Measurements from ENCODE around the gene NLRP10.

The NLRP10 gene

GRCh38 chr11:7964261-7964660 lies 986 bp downstream of the NLRP10 start:
- H3K4me3 Mint-ChIP-seq: no peak overlapping the region
- no peaks in the 10 kb centered on the region for H3K36me3 Mint-ChIP-seq
- no peaks in the 10 kb centered on the region for H3K9me3 Mint-ChIP-seq
- no peak for ATAC-seq (ENCODE audit: low read depth)
- H3K27ac Mint-ChIP-seq: no peak overlapping the region
- H3K4me1 Mint-ChIP-seq: no peaks in the 10 kb centered on the region
- peaks cover 20% of the 10 kb centered on the region for H3K27me3 Mint-ChIP-seq
- no peak for DNase-seq (ENCODE audit: low spot score in 2 of 2)

- ATAC-seq (ENCODE audit: low read depth) (no peak), DNase-seq (ENCODE audit: low spot score in 2 of 2) (no peak)
- Mint-ChIP-seq H3K9me3 (peaks cover 3% of the 10 kb centered on the region), H3K27ac (no peak overlapping the region), H3K27me3 (peaks cover 2% of the 10 kb centered on the region), H3K36me3 (no peaks in the 10 kb centered on the region), H3K4me1 (no peaks in the 10 kb centered on the region), H3K4me3 (no peak overlapping the region)
Measured at GRCh38 chr11:7955191-7955590, 10.1 kb downstream of the NLRP10 start.

GRCh38 chr11:7949934-7950333 lies 15.3 kb downstream of the NLRP10 start:
- ATAC-seq (ENCODE audit: low read depth) (no peak), DNase-seq (ENCODE audit: low spot score in 2 of 2) (no peak)
- Mint-ChIP-seq H3K4me1 (no peaks in the 10 kb centered on the region), H3K27me3 (peaks cover 10% of the 10 kb centered on the region), H3K4me3 (no peak overlapping the region), H3K9me3 (no peaks in the 10 kb centered on the region), H3K27ac (no peak overlapping the region), H3K36me3 (no peaks in the 10 kb centered on the region)

GRCh38 chr11:7944123-7944522 lies 21.1 kb downstream of the NLRP10 start:
- no peak for ATAC-seq (ENCODE audit: low read depth)
- Mint-ChIP-seq H3K4me1 (no peaks in the 10 kb centered on the region), H3K36me3 (no peaks in the 10 kb centered on the region), H3K27me3 (peaks cover 10% of the 10 kb centered on the region), H3K4me3 (no peak overlapping the region), H3K27ac (no peak overlapping the region), H3K9me3 (peaks cover 16% of the 10 kb centered on the region)
- no peak for DNase-seq (ENCODE audit: low spot score in 2 of 2)

GRCh38 chr11:7941608-7942007 lies 23.6 kb downstream of the NLRP10 start, which contains the start of gene OR10A3:
TSS of gene OR10A3 (minus strand) at chr11:7941708. CDS start at chr11:7939520, 2,188 bp downstream.
- Mint-ChIP-seq H3K4me3 (no peak within 1 kb of the TSS), H3K27me3 (peaks cover 9% of the 10 kb centered on the region), H3K27ac (no peak within 1 kb of the TSS), H3K36me3 (no peaks in the 10 kb centered on the region), H3K9me3 (peaks cover 16% of the 10 kb centered on the region), H3K4me1 (no peaks in the 10 kb centered on the region)
- no peak for ATAC-seq (ENCODE audit: low read depth)
- DNase-seq (ENCODE audit: low spot score in 2 of 2): no peak

GRCh38 chr11:7941146-7941545 lies 24.1 kb downstream of the NLRP10 start:
- Mint-ChIP-seq H3K36me3 (no peaks in the 10 kb centered on the region), H3K4me3 (no peak overlapping the region), H3K4me1 (no peaks in the 10 kb centered on the region), H3K9me3 (peaks cover 16% of the 10 kb centered on the region), H3K27me3 (peaks cover 9% of the 10 kb centered on the region), H3K27ac (no peak overlapping the region)
- ATAC-seq (ENCODE audit: low read depth) (no peak), DNase-seq (ENCODE audit: low spot score in 2 of 2) (no peak)

GRCh38 chr11:7936615-7937014 lies 28.6 kb downstream of the NLRP10 start:
- DNase-seq (ENCODE audit: low spot score in 2 of 2): no peak
- Mint-ChIP-seq H3K27ac (no peak overlapping the region), H3K27me3 (peaks cover 11% of the 10 kb centered on the region), H3K4me1 (no peaks in the 10 kb centered on the region), H3K4me3 (no peak overlapping the region), H3K9me3 (no peaks in the 10 kb centered on the region), H3K36me3 (no peaks in the 10 kb centered on the region)
- no peak for ATAC-seq (ENCODE audit: low read depth)

- no peaks in the 10 kb centered on the region for H3K9me3 Mint-ChIP-seq
Measured at GRCh38 chr11:7931168-7931567, 34.1 kb downstream of the NLRP10 start, which contains the start of gene OR10A6. TSS of gene OR10A6 (minus strand) at chr11:7931268. CDS start at chr11:7928662, 2,606 bp downstream.

GRCh38 chr11:7927635-7928034 lies 37.6 kb downstream of the NLRP10 start:
- peaks cover 14% of the 10 kb centered on the region for H3K27me3 Mint-ChIP-seq
- ATAC-seq (ENCODE audit: low read depth): no peak

More at GRCh38 chr11:7931168-7931567, 34.1 kb downstream of the NLRP10 start, which contains the start of gene OR10A6:
- Mint-ChIP-seq H3K4me1 (no peaks in the 10 kb centered on the region), H3K36me3 (no peaks in the 10 kb centered on the region), H3K4me3 (no peak within 1 kb of the TSS), H3K27me3 (peaks cover 9% of the 10 kb centered on the region), H3K27ac (no peak within 1 kb of the TSS)
- no peak for ATAC-seq (ENCODE audit: low read depth)
- no peak for DNase-seq (ENCODE audit: low spot score in 2 of 2)

GRCh38 chr11:7924536-7924935 lies 40.7 kb downstream of the NLRP10 start:
- ATAC-seq (ENCODE audit: low read depth) (no peak), DNase-seq (ENCODE audit: low spot score in 2 of 2) (no peak)
- H3K4me3 Mint-ChIP-seq: no peak overlapping the region
- no peak overlapping the region for H3K27ac Mint-ChIP-seq
- peaks cover 2% of the 10 kb centered on the region for H3K9me3 Mint-ChIP-seq
- peaks cover 12% of the 10 kb centered on the region for H3K27me3 Mint-ChIP-seq
- H3K4me1 Mint-ChIP-seq: no peaks in the 10 kb centered on the region
- no peaks in the 10 kb centered on the region for H3K36me3 Mint-ChIP-seq

More at GRCh38 chr11:7927635-7928034, 37.6 kb downstream of the NLRP10 start:
- no peak overlapping the region for H3K27ac Mint-ChIP-seq
- DNase-seq (ENCODE audit: low spot score in 2 of 2): no peak
- H3K4me1 Mint-ChIP-seq: no peaks in the 10 kb centered on the region
- H3K4me3 Mint-ChIP-seq: no peak overlapping the region
- H3K9me3 Mint-ChIP-seq: peaks cover 2% of the 10 kb centered on the region
- no peaks in the 10 kb centered on the region for H3K36me3 Mint-ChIP-seq

- ATAC-seq (ENCODE audit: low read depth): no peak
- Mint-ChIP-seq H3K4me1 (no peaks in the 10 kb centered on the region), H3K9me3 (peaks cover 5% of the 10 kb centered on the region)
Measured at GRCh38 chr11:7918141-7918540, 47.1 kb downstream of the NLRP10 start.

More at GRCh38 chr11:7918141-7918540, 47.1 kb downstream of the NLRP10 start:
- H3K27ac Mint-ChIP-seq: no peak overlapping the region
- H3K4me3 Mint-ChIP-seq: no peak overlapping the region
- H3K36me3 Mint-ChIP-seq: no peaks in the 10 kb centered on the region
- DNase-seq (ENCODE audit: low spot score in 2 of 2): no peak
- H3K27me3 Mint-ChIP-seq: peaks cover 14% of the 10 kb centered on the region
